GM18867 (cell line): ENCODE data around the gene ADAMTS17.
"Not testable (repeated sequence)": the region's sequence is repeated elsewhere in the genome, so short reads cannot be mapped to it uniquely, and the experiment has no call there.

Experiments used
- ATAC-seq: cut with Tn5 transposase; IDR thresholded peaks from one replicate; pipeline ENCODE4 v1.9.1; 2021; ENCODE audit warnings: mild to moderate bottlenecking, moderate library complexity; ENCODE audit not compliant: unreplicated experiment

Gene ADAMTS17

DNA sequence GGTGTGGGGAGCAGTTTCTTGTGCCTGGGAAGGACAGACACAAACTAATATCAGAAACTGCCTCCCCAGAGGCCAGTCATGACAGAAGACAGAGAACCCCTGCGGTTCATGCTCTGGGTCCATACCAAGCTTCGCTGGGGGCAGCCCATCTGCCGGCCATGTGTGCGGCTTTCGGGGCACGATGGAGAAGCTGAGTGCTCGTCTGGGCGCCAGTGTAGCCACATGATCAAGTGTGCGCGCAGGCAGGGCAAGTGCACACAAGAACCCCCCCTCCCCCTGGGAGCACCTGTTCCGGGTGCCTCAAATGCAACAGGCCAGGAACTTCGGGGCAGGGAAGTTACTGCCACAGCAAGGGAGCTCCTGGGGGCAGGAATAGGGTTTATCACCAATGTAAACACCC, 1.8 kb downstream of the ADAMTS17 start:
- no peak for ATAC-seq

DNA sequence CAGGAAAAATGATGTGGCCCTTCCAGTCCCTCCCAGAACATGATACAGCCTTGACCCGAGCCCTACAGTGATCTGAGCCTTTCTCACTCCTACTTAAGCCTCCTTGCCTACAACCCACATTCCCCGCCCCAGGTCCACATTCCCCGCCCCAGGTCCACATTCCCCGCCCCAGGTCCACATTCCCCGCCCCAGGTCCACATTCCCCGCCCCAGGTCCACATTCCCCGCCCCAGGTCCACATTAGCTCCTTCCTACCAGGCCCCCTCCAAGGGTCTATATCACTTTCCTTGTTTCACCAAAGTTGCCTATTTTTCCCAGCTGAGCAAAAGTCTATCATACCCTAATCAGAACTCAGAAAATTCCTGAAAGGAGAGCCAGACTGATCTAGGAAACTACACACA, 2.3 kb downstream of the ADAMTS17 start:
- ATAC-seq, result not testable (repeated sequence)

DNA sequence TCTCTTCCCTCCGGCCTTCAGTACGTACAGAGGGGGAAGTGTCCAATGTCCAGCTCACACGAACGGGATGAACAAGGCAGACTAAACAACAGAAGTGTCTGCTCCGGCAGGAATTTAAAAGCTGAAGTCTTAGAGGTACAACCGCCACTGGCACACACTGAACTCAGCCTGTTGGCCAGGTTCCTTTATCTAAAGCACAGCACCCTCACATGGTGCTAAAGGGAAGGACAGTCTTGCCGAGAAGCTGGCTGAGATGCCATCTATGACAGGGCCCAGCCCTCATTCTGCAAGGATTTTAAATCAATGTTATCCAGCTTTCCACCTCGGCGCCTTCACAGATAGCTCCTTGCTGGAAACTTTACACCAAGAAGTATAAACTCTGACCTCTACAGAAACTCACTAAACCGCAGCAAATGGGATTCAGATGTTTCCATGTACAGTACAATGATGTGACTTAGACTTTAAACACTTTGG, 2.8 kb downstream of the ADAMTS17 start:
- no peak for ATAC-seq

DNA sequence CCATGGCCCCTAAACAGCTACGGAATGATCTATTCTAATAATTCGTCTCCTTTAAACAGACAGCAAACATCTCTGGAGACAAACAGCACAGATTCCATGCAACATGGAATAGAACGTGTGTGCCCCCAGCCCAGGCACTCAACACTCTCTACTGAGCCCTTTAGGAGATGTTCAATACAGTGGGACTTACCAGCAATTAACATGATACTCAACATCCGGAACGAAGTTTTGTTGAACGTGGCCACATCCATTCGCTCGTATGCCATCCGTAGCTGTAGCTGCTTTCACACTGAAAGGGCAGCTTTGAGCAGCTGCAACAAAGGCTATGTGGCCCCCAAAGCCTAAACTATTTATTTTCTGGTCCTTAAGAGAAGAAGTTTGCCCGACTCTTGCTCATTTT, 3.5 kb downstream of the ADAMTS17 start:
- ATAC-seq, result no peak

DNA sequence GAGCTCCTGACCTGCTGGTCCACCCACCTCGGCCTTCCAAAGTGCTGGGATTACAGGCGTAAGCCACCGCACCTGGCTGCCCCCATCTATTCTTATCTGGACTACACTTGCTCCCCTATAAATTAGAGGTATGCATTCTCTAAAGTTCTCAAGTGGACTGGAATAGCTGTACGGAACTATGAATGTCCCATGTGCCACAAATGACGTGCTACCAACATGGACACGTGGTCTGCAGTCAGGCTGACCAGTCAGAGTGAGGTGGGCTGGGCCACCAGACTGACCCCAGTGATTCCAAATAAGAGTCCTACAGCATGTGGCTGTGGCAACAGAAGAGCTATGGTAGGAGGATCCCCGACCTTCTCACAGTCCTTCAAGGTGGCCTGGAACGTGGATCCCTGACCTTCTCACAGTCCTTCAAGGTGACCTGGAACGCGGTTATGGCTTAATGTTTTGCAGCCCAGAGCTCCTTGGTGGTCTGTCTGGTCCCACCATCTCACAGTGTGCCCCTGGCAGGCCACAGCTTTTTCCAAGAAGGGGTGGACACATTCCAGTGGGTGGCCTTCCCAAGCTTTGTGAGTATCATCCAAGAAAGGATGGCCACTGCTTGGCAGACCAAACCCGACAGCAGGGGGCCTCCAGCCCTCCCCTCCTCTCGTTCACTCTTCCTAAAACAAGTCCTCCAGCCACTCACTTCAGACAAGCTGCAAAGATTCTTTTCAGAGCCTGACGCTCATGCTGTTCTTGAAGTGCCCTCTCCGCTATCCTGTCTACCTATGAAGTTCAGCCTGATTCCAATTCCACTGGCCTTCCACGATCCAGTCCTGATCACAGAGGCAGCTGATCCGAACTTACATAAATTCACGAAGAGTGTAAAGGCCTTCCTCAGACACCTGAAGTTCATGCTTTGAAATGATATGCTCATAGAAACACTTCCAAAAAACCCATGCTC, 4.4 kb downstream of the ADAMTS17 start:
- ATAC-seq, result no peak

DNA sequence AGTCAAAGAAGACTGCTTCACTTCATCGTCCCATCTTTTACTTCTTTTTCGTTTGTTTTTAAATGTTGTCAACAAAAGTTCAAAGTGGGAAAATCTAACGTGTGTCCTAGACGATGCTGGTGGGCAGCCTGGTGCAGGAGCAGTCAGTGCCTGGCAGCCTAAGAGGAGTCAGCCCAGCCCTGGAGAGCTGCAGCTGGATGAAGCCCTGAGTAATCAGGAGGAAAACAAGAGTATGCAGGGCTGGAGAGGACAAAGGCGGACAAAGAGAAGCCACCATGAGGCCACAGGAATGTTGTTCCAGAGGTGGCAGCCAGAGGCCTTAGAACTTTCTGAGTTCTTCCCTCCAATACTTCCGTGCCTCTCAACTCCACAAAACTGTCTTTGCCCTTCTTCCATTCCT, 5.7 kb downstream of the ADAMTS17 start:
- ATAC-seq, result no peak

DNA sequence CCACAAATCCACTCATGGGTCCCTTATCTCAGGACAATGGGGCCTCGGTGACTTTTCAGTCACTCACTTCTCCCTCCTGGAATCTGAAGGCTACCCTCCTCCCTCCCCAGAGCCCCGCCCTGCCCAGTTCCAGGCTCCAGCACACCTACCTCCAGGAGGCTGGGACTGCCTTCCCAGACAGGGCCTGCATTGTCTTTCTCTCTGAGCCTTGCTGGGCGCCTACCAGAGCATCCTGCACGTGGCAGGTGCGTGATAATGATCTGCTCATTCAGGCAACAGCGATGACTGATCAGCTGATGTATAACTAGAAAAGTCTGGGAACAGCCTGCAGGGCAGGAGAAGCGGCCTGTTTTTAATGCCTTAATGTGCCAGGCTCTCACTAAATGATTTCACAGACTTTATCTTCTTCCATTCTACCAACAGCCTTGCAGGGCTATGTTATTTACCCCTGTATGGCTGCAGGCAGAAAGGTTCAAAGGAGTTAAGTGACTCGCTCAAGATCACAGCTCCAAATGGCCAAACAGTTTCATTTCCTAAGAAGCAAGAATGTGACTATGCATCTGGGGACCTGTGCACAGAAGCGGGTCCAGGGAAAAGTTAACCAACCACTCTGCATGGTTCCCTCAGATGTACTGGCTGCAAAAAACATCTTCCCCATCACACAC, 6.3 kb downstream of the ADAMTS17 start:
- no peak for ATAC-seq

DNA sequence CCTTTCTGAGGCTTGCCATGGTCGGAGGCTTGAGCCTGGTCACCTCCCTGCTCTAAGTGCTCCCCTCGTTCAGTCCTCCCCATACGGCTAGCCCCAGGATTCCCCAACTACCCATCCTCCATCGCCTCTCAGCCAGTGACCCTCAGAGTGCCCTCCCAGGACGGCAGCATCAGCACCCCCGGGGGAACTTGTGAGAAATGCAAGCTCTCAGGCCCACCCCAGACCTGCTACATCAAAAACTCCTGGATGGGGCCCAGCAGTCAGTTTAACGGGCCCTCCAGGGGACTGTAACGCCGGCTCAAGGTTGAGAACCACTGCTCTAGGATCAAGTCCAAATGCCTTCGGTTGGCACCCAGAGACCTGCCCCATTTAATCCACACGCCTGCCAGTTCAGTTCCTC, 6.9 kb downstream of the ADAMTS17 start:
- no peak for ATAC-seq

DNA sequence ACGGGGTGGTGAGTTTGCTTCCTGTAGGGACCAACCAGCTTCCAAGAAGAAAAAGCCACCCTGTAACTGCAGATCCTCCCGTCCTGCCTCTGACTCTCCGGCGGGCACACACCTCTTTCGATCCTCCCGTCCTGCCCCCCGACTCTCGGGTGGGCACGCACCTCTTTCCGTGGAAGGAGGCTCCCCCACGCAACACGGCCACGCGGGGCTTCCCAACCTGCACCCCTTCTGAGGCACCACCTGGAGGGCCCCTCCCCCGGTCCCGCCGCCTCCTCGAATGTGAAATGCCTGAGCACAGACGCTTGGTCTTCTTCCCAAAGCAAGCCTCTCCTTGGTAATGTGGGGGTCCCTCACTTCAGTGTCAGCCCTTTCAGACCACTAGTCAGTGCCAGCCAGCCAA, 7.3 kb downstream of the ADAMTS17 start:
- ATAC-seq, result no peak

DNA sequence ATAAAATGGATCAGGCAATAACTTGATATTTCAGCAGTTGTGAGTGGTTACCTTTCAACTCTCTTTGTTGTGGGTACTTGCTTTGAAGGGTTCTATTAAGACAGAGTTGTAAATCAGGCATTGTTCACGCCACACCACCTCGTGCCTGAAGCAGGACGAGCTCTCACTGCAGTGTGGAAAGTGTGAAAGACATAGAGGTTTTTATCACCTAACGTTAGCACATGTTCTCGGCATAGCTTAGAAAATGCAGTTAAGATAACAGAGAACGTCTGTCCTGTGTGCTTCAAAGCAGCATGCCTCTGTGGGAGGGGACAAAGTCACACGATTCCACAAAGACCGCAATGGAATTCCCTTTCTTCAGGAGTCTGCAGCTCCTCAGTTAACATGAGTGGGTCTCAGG, 7.8 kb downstream of the ADAMTS17 start:
- no peak for ATAC-seq

DNA sequence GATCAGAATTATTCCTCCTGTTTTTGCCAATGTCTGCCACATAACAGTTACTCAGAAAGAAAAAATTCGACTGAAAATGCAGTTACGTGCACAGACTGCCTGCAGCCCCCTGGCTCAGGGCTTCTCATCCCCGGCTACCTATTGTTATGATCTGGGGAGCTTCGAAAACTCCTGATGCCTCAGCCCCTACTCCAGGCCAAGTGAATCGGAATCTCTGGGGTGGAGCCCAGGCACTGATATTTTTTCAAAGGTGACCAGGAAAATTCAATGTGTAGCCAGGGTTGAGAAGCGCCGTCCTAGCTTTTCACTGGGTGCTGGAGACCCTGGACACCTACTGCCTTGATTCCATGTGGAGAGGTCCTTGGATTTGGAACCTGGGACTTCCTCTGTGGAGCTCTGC, 8.5 kb downstream of the ADAMTS17 start:
- ATAC-seq, result no peak

DNA sequence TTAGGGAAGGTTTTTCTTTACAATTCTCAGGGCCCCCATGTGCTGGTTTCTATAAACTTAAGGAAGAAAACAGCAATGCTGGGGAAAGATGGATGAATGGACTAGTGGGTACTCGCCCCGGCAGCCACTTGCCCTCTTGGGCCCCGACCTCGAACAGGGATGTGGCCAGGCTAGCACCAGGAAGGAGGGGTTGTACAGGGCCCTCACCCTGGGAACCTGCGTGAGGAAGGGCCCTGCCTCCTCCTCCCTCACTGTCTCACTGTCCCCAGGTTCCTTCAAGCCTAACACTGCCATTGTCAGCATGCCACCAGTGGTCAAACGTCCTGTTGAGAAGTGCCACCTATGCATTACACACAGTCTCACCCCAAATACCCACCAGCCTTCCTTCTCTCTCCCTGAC, 9.1 kb downstream of the ADAMTS17 start:
- ATAC-seq, result no peak

DNA sequence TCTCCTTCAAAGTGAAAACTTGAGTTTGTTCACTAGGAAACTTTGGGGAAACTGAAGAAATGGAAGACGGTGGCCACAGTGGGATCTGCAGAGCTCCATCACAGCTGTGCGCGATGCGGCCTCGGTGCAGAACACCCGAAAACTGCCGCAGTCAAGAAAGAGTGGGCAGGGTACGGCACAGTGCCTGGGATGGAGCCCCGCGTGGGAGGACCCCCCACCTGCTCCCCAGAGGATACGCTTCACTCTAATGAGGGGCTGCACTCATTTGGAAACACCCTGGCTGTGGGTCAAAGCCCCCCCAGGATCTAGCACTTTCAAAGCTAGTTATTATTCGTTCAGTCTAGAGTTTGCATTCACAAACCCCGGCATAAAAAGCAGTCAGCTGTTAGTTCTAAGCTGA, 9.5 kb downstream of the ADAMTS17 start:
- ATAC-seq, result no peak

DNA sequence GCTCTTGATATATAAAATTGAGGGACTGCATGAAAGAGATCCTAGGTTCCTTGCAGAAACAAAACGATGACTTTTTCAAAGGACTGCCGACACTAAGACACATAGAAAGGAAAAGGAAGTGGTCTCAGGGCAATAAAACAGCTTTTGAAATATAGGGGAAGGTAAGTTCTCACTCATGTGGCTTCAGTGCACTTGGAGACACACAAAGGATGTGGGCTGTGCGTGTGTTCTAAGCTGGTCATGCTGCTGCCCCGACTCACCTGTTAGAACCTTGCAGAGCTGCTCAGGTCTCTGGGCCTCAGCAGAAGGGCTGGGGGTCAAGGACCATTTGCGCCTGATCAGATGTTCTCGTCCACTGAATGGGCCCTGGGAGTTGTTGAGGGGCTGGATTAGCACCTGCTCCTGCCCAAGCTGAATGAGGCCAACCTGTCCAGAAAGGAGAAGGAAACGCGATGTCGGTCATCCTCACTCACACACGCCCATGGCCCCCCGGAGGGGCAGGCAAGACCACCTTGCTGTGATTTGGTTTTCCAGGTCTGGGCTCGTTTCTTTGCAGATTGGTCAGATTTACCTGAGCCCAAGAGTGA, 11.1 kb downstream of the ADAMTS17 start:
- no peak for ATAC-seq

DNA sequence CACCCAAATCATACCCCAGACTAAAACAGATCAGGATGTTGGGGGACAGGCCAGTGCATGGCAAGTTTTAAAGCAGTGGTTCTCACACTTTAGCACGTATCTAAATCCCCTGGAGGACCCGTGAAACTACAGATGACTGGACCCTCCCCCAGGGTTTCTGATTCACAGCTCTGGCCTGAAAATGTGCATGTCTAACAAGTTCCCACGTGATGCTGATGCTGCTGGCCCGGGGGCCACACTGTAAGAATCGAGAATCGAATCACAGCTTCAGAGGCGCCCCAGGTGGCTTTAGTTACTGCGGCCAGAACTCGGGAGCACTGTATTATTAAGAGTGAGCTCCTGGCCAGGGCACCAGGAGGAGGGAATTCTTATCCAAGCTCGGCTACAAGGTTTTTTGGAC, 11.6 kb downstream of the ADAMTS17 start:
- ATAC-seq, result no peak

DNA sequence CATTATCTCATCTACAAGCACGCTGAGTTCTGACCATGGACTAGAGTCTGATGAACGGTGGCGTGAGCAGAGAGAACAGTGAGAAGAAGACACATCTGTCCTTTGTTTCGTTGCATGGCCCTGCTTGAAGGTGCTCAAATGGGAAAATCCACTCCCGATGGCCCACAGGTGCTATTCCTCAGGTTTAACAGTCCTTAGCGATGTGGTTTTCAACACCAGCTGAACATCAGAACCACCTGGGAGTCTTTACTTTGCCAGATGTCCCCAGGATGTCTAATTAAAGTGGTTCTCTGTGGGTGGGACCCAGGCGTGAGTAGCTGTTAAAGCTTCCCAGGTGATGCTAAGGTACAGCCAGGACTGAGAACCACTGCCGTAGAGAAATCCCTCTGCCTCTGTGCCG, 13.0 kb downstream of the ADAMTS17 start:
- ATAC-seq, result no peak

DNA sequence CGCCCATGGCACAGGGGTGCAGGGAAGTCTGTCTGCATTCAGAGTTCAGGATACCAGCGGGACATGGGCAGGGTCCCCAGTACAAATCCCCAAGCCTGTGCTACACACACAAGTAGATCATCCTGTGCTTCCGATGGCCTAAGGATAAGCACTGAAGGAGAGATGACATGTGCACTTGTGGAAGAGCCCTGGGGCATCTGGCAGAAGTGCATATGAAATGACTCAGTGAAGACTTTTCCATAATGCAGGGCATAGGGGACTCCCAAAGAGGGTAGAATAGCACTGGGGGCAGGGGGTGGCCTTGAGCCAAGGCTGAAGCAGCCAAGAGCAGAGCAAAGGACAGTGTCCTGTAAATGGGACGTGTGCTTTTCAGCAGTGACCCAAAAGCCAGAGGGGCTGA, 22.9 kb downstream of the ADAMTS17 start:
- no peak for ATAC-seq

DNA sequence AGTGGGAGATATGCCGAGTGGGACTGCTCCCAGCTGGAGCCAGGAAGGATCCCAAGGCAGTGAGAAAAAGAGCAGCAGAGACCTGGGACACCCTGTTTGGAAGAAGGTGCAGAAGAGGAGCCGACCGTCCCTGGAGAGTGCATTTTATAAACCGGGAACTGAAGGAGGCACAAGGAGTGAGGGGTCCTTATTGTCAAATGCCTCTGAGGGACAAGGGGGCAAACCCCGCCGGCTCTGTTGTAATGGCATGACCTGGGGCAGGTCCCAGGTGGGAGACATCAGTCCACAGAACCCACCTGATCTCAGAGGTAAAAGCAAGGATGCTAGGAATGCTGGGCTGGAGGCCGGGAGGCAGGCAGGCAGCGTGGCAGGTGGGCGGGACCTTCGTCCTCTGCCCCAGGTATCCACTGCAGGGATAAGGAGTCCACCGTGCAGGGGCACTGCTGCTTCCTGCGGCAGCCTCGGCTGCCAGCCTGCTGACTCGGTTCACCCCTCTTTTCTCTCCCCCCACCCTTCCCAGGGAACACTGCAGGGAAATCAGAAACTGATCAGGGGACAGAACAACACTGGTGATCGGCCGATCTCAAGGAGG, 26.9 kb downstream of the ADAMTS17 start:
- no peak for ATAC-seq

DNA sequence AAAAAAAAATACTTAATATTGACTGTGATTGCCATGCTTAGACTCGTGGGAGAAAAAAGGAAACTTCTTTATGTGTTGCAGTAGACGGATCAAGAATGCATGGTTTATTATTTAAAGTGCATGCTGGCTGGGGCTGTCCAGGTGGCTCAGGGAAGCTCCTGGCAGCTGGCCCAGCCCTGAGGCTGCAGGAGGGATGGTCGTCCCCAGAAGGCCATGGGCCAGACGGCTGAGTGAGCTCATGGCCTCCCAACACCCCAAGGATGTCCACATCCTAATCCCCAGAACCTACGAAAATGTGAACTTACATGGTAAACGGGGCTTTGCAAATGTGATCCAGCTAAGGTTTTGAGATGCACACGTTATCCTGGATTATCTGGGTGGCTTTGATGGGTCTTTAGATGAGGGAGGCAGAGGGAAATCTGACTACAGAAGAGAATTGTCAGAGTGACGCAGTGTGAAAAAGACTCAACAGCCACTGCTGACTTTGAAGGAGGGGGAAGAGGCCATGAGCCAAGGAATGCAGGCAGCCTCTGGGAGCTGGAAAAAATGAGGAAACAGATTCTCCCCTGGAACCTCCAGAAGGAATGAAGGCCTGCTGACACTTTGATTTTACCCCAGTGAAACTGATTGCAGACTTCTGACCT, 29.8 kb downstream of the ADAMTS17 start:
- no peak for ATAC-seq

DNA sequence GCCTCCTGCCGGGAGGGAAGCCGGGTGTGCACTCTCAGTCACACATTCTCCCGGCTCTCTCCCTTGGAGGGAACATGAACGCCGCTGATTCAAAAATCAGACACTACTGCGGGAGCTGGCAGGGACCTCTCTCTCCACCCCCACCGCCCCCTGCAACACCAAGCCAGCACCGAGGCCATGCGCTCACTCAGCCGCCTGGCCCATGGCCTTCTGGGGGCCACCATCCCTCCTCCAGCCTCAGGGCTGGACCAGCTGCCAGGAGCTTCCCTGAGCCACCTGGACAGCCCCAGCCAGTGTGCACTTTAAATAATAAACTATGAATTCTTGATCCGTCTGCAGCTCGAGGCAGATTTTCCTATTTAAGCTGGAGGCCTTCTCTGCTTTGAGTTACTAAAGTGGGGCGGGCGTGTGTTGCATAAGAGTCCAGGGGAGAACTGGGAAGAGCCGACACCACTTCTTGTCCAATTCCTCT, 30.6 kb downstream of the ADAMTS17 start:
- ATAC-seq, result no peak
